Forelimb muscle (tissue), 1 donor: Measurements from ENCODE around the gene GALNT6. TPM values are rescaled to one million over a fixed set of nuclear protein-coding genes. Genes with fewer than 3 reads are reported as not detected.

Experiments used
- DNase-seq: peaks from one replicate; pipeline ENCODE4 v3.0.0-alpha.2; 2013; ENCODE audit warnings: low read depth
- polyA plus RNA-seq: library from polyadenylated mRNA; unstranded; fragments of 120-200 nt; gene quantifications from one replicate; pipeline ENCODE4 v1.2.1, GENCODE V29; 2013; ENCODE audit not compliant: insufficient read length

The GALNT6 gene
- polyA plus RNA-seq, 1 donor, result 0.23 TPM

DNA sequence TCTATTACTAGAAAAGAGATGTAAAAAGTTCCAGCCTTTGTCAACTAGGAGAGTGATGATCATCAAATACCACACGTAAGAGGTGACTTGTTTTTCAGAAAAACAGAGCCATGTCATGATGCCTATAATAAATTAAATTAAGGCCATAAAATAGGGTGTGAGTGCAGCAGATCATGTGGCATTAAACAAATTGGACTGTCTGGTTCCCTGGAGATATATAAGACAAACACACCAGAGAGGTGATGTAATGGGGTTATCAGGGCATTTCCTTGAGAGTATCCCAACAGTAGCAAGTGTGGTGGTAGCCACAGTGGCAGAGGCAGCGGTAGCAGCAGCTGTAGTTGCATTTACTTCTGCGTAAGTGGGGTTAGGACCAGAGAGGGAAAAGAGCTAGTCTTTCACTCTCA, 14.6 kb upstream of the GALNT6 start:
- DNase-seq, result no peak

DNA sequence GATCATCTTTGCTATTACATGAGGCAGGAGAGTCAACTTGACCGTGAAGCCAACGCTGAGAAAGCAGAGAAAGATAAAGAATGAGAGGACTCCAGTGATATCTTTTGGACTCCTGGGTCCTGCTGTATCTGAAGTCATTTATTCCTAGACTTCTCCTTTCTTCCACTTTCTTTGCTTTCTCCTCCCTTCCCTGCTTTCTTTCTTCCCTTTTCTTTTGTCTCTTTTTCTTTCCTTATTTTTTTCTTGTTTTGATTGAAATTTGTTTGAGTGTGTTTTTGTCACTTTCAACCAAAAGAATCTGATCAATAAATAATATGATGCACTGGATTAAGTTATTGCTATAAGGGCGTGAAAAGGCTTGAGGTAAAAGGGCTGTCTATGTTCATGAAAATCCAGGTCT, 13.4 kb upstream of the GALNT6 start:
- DNase-seq, result no peak

DNA sequence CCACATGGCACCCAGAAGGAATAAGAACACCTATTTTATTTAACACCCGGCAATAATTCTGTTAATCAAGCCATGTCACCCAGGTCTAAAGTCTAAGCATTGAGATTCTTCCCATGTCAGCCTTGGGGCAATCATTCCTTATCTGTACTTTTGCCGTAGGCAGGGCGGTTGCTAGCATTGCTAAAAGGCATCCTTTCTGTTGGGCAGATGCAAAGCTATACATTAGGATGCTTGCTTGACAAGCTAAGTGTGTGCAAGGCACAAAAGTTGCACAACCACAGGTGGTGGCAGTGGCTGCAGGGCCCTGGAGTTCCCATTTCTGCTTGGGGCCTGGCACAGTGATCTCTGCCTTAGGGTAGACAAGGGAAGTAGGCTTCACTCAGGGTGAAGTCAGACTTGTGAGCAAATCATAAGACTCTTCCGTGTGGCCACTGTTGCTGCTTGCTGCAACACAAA, 12.5 kb upstream of the GALNT6 start:
- no peak for DNase-seq

DNA sequence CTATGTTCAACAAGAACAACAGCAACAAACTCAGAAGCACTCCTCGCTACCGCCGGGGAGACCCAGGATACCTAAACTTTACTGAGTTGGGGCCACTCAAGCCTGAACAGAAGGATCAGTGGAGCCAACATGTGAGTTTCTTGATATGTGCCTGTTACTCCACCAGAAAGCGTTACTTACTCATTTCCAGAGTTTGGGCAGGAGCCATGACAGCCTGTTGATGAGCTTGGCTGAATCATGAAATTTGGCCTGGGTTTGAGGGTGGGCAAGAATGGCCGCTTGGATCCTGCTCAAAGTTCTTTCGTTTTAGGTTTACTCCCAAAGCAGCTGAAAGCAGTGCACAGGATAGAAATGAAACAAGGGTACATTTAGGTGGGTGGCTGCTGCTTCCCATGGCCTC, 12.0 kb upstream of the GALNT6 start:
- DNase-seq, result no peak

DNA sequence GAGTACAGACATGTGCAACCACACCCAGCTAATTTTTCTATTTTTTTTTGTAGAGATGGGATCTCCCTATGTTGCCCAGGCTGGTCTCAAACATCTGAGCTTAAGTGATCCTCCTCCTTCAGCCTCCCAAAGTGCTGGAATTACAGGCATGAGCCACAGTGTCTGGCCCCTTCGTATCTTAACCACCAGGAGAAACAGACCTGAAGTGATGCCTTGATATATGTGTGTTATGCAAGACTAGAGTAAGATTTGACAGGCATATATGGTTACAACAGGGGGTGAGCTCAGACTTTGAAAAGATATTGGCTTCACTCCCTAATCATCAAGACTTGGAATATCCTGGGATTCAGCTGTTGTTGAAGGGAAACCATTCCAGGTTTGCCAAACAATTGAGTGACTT, 10.7 kb upstream of the GALNT6 start:
- no peak for DNase-seq

DNA sequence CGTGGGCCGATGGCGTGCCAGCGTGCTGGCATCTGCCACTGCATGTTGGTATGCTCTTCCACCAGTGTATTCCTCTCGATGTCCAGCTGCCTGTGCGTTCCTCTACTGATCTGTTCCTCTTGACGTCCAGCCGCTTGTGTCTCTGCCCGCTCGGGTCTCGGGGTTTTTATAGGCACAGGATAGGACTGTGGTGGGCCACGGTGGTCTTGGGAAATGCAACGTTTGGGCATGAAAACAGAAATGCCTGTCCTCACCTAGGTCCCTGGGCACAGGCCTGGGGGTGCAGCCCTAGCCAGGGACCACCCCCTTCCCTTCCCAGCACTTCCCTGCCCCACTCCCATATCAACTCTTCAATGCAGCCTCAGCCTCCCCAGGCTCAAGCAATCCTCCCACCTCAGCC, 10.3 kb upstream of the GALNT6 start:
- no peak for DNase-seq

DNA sequence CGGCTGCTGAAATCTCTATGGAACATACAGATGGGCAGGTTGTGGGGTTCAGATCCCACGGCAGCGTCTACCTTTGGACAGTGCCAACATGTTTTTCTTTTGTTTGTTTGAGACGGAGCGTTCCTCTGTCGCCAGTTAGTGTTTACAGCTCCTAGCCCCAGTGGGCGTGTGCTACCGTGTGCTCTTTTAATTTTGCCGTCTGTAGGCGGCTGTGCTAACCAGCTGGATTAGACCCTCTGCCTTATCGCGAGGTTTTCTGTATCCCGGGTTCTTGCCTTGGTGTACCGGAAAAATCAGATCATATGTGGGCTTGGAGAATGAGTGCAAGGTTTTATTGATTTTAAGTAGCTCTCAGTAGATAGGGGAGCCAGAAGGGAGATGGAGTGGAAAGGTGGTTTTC, 9.8 kb upstream of the GALNT6 start:
- no peak for DNase-seq

DNA sequence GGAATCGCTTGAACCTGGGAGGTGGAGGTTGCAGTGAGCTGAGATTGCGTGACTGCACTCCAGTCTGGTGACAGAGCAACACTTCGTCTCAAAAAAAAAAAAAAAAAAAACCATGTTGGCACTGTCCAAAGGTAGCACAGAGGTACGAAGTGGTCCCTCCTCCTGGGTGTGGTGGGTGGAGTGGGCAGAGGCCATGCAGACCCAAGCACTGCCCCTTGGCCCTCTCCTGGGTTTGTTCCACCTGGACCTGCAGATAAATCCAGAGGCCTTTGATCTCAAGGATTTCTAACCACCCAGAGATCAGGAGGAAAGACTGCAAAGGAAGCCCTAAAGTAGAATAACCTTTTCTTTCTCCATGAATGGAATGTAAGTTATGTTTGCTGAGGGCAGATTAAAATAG, 8.7 kb upstream of the GALNT6 start:
- no peak for DNase-seq

DNA sequence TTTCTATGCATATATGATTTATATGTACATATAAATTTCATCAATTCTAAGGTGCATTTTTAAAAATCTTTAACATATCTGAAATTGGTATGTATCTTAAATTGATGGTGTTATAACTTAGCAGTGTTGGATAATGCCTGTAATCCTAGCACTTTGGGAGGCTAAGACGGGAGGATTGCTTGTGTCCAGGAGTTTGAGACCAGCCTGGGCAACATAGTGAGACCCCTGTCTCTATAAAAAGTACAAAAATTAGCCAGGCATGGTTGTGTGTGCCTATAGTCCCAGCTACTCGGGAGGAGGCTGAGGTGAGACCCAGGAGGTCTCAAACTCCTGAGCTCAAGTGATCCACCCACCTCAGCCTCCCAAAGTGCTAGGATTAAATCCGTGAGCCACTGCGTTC, 6.5 kb upstream of the GALNT6 start:
- DNase-seq, result no peak

DNA sequence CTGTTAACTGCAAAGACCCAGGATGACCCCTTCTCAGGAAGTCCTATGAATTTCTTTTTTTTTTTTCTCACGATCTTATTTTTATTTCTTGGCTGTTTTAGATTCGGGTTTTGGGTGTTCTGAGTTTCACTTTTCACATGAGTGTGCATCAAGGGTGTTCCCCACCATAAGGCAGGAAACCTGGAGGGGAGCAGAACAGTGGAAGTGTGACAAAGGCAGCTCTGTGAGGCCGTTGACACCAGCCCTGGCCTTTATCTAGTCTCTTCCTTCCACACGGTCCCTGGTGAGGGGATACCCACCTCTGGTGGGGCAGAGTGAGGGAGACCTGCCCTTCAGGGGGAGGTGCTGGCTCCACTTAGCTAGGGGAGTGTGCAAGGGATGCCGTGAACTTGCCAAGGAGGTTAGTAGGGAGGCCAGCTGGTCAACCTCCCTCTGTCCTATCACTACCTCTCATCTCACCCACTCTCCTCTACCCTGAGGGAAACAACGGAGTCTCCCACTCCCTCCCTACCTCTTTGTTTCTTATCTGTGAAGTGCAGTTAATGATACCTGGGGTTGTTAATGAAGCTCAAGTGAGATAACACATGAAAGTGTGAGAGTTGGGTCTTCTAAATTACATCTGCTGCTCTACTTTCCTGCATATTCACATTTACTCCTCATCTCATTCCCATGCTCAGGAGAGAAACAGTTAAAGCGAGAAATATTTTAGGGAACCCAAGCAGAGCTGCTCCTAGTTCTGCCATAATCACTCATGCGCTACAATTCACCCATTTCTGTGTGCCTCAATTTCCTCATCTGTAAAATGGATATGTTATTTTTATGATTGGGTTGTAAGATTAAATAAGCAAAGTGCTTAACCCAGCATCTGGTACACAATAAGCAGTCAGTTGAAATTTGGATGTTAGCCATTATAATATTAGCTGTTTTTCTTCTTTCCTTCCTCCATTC, 4.4 kb upstream of the GALNT6 start:
- no peak for DNase-seq

DNA sequence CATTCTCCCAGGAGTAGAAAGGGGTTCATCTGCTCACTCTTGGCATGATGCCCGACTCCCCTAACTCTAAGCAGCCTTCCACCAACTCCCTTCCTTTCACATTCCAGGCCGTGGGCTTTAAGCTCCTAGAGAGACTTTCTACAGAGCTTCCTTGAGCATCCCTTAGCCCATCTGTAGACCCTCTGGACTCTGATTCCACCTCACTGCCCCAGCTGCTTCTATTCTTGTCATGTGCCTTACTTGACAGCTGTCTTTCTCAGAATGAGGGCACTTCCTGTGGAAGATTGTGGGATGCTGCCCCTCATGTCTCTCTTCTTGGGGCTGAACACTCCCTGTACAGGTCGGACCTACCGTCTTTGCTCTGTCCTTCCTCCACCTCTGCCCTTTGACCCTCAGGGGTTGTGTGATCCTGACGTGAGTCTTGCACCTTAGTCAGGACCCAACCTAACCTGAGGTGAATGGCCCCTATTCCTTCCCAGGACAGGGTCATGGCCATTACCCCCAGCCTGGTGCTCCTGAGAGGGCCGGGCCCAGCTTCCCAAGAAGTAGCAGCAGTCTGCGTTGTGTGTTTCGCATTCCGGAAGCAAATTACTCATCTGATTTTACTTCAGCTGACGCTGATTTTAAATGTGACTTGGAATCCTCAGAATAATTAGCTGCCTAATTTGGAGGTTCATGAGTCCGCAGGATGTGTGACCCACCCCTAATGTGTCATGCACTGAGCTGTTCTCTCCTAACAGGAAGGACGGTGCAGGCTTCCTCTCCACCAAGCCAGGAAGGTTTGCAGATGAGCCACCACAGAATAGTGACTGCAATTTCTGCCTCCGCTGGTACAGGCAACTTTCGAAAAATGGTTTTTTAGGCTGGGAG, 2.7 kb upstream of the GALNT6 start:
- no peak for DNase-seq

DNA sequence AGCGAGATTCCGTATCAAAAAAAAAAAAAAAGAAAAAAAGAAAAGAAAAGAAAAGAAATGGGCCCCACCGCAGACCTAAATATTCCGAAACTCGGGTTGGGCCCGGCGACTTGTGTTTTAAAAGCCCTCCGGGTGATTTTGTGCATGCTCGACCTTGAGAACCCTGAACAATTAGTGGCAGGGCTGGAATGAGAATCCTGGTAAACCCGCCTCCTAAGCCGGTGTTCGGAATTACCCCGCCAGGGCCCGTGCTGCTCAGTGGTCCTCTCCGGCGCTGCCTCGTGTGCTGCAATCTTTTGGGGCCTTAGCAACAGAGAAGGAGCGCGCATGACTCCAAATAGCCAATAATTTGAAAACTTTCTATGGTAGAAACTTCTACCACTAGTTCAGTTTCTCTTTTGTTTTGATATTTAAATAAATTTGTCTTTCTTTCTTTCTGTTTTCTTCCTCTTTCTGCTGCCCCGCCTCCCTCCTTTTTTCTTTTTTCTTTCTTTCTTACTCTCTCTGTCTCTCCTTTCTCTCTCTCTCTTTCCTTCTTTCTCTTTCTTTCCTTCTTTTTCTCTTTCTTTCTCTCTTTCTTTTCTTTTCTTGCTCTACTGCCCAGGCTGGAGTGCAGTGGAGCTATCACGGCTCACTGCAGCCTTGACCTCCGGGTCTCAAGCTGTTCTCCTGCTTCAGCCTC, 1.5 kb upstream of the GALNT6 start:
- no peak for DNase-seq

DNA sequence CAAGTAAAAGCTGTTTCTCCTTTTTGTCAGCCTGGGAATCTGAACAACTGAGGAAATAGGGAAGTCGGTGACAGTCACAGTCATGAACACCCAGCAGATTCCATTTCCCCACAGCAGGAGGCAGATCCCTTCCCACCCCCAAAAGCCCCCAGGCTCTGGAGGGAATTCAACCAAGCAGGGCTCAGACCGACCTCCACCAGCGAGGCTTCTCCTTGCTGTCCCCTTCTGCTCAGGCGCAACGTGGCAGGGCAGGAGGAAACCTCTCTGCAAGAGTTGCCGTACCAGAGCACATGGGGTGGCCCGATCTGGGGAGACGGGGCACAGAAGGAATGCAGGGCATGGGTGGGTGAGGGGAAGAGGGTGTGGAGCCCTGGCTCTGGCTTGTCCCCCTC, 319 bp downstream of the GALNT6 start:
- no peak for DNase-seq

DNA sequence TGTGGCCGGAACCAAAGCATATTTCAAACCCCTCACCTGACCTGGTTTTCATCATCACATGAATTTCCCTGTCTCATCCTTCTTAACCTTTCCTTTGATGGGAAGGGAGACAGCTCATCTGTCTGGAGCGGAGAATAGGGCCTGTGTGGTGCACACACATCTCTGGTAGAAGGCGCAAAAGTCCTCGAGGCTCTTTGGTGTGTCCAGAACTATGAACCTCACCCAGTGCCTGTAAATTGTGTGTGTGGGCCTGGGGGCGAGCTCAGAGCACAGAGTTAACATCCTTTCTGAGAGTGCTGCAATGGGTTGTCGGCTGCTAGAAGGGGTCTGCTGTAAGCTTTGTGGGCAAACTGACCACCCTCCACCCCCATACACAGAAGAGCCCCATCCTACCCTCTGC, 749 bp downstream of the GALNT6 start:
- DNase-seq, result no peak

DNA sequence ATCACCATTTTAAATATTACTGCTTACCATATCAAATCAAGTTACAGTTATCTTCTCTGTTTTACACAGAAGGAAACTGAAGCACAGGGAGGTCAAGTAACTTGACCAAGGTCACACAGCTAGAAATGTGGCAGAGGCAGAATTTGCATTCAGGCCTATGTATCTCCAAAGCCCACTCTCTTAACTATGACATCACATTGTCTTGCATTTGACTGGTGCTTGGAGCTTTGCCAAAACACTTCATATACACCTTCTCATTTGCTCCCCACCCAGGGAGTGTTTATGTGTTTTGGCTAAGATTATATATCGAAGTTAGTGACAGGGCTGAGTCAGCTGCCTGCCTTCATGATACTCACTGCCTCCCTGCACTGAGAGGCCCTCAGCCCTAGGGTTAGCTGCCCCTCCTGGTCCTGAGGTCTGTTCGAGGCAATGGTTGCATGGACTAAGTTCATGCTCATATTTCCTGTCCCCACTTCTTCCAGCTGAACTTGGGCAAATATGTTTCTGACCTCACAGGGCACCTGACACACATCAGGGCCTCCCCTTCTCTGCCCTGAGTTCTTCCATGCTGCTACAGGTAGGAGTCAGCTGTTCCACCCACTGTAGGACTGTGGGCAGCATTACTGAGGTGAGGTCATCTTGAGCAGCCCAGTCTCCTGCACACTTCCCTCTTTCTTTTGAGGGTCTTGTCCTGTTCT, 1.8 kb downstream of the GALNT6 start:
- no peak for DNase-seq

DNA sequence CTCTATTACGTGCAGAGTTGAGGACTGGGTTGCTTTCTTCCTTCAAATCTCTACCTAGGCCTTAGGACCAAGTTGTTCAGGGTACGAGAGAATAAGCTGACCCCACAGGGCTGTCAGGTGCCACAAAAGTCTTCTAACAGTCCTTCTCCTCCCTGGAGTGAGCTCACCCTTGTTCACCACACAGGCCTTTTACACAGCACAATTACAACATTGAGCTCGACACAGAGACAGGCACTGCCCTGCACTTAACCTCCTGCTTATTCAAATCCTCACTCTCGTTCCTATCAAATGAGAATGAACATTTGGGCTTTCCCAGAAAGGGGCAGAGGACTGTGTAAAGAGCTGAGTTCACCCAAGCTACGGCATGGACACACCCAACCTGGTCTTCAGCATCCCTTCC, 2.4 kb downstream of the GALNT6 start:
- no peak for DNase-seq

DNA sequence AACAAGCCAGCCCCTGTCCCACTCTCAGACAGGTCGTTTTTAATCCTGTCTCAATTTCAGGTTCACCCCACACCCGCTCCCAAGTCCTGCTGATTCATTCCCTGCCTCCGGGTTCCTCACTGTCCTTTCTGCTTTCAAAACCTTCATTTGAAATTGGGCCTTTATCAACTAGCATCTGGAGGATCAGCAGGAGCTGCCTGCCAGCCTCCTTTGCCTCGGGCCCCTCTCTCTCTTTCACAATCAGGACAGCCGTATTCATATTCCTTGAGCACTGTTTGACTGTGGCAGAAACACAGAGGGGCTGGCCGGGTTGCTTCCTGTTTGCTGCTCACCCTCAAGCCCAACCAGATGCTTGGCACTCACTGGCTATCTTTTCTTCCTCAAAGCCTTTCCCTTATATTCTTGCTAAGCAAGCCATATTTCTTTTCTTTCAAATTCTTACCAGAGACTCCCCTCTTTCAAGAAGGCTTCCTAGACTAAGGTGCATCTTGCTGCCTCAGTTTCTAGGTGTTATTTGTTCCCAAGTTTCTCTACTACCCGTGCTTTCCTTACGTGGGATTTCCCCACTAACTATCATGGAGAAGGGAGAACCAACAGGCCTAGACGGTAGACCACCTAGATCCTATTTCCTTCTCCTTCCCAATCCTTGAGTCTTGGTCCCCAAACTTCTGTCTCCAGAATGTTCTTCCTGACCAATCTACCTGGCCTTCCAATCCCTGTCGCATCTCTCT, 3.0 kb downstream of the GALNT6 start:
- DNase-seq, result no peak

DNA sequence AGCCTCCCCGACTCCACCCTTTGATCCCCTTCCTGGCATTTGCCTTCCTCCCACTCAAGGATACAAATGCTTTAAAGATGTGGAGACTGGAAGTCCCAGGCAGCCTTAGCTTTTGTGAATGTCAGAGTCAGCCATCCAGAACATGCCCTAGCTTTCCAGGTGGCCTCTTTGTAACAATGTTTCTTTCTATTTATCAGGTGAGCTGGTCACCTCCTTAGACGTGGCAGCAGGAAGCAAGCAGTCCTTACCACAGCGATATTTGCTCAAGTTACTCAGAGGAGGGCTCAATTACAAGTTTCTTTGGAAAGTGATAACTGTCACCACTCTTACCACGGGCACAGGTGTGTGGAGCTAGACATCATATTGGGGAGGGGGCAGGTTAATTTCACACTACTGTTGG, 4.9 kb downstream of the GALNT6 start:
- no peak for DNase-seq

DNA sequence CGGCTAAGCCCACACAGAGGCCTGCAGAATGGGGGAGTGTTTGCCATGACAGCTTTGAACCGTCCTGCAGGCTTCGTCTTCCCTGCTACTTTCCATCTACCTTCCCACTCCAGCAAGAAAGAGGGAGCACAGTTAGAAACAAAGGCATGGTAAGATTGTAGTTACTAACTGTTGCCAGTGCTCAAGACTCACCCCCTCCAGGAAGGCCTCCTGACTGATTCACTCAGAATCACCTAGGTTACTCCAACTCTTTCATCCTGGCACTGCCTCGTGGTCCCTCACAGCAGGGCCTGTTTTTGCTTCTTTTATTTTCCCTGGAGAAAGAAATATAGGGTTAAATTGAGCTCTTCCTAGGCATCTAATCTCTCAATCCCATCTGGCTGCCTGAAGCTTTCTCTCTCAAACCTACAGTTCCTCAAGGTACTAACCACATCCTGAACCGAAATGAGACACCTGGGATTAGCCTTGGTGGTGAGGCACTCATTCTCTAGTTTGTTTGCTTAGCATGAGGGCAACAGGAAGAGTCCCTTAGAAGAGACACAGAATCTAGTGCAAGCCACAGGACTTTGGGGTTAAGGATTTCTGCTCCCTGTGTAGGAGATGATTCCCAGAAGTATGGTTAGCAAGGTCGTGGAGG, 7.8 kb downstream of the GALNT6 start:
- DNase-seq, result no peak

DNA sequence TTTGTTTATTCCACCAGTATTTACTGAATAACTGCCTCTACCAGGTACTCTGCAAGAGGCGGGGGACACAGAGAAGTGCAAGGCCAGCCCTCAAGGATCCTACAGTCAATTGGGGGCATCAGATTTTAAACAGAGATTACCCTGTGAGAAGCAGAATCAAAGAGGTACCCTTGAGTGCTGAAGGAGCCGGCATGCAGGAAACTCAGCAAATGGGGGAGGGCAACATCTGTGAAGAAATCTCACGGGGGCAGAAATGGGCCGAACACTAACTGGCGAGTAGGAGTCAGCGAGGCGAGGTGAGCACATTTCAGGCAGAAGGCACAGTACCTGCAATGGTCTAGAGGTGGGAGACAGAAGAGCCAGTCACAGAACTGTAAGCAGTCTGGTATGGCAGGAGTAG, 9.0 kb downstream of the GALNT6 start:
- no peak for DNase-seq
